COLO668 (cell line): Measurements from ENCODE around the gene SPRY4.
"Not testable (repeated sequence)": the region's sequence is repeated elsewhere in the genome, so short reads cannot be mapped to it uniquely, and the experiment has no call there.

Experiments used
- DNase-seq: peaks from one replicate; lab custom pipeline; 2025; ENCODE audit not compliant: unreplicated experiment; lab: John Stamatoyannopoulos, UW

The SPRY4 gene

GRCh38 chr5:142264084-142264483, 60.7 kb downstream of the SPRY4 start:
- not testable (repeated sequence) for DNase-seq

- no peak for DNase-seq
These were observed 61.5 kb downstream of the SPRY4 start for GRCh38 chr5:142263346-142263745.

- DNase-seq: no peak
These were observed 62.1 kb downstream of the SPRY4 start for GRCh38 chr5:142262683-142263082.
